Glutamatergic neuron (in vitro differentiated cells): ENCODE measurements around the gene DLD. TPM values are rescaled to one million over a fixed set of nuclear protein-coding genes. Genes with fewer than 3 reads are reported as not detected.
A peak's percentile ranks its signal among the peaks of the same experiment; 100 is the strongest.

Source experiments
- DNase-seq: peaks from one replicate; pipeline ENCODE4 v3.0.0; 2022
- H3K27ac Mint-ChIP-seq: one replicate; pipeline ENCODE4 v1.8.0; 2020; ENCODE audit warnings: mild to moderate bottlenecking, mixed read lengths, inconsistent platforms; ENCODE audit not compliant: unreplicated experiment
- H3K27me3 Mint-ChIP-seq: one replicate; pipeline ENCODE4 v1.8.0; 2020; ENCODE audit warnings: mild to moderate bottlenecking, moderate library complexity, mixed read lengths, inconsistent platforms; ENCODE audit not compliant: unreplicated experiment
- H3K36me3 Mint-ChIP-seq: one replicate; pipeline ENCODE4 v1.8.0; 2020; ENCODE audit warnings: mild to moderate bottlenecking, mixed read lengths, inconsistent platforms; ENCODE audit not compliant: unreplicated experiment
- H3K4me1 Mint-ChIP-seq: one replicate; pipeline ENCODE4 v1.8.0; 2020; ENCODE audit warnings: mild to moderate bottlenecking, low read depth, mixed read lengths, inconsistent platforms; ENCODE audit not compliant: unreplicated experiment
- H3K4me3 Mint-ChIP-seq: one replicate; pipeline ENCODE4 v1.8.0; 2020; ENCODE audit warnings: mild to moderate bottlenecking, mixed read lengths, inconsistent platforms; ENCODE audit not compliant: unreplicated experiment
- H3K9me3 Mint-ChIP-seq: one replicate; pipeline ENCODE4 v1.8.0; 2020; ENCODE audit warnings: mild to moderate bottlenecking, moderate library complexity, mixed read lengths, inconsistent platforms; ENCODE audit not compliant: unreplicated experiment
- CTCF ChIP-seq: fragments of 200-600 bp; sonication (generic); IDR thresholded peaks from one replicate; pipeline ENCODE4 v1.5.0; 2021; ENCODE audit not compliant: partially characterized antibody, unreplicated experiment
- total RNA-seq: library from RNA; stranded (reverse); fragmentation: NEBNext Ultra II Directional; extraction: Animal tissue kit (Norgen Biotek cat#: 25700); gene quantifications from one replicate; pipeline ENCODE4 v1.2.1, GENCODE V29; 2021; ENCODE audit not compliant: unreplicated experiment

DLD gene
- total RNA-seq, 1 donor from 2014 or later = 75.9 TPM

- Mint-ChIP-seq H3K4me3 (no peak overlapping the region), H3K36me3 (no peaks in the 10 kb centered on the region), H3K27me3 (no peaks in the 10 kb centered on the region), H3K4me1 (peaks cover 3% of the 10 kb centered on the region), H3K27ac (no peak overlapping the region), H3K9me3 (no peaks in the 10 kb centered on the region)
- no peak for TF ChIP-seq CTCF
- DNase-seq = no peak
Measured at GRCh38 chr7:107902381-107902780, 11.4 kb downstream of the DLD start.

- Mint-ChIP-seq H3K4me1 (peaks cover 3% of the 10 kb centered on the region), H3K27ac (no peak overlapping the region), H3K27me3 (no peaks in the 10 kb centered on the region), H3K36me3 (peaks cover 5% of the 10 kb centered on the region), H3K9me3 (no peaks in the 10 kb centered on the region), H3K4me3 (no peak overlapping the region)
- no peak for DNase-seq
- no peak for TF ChIP-seq CTCF
Measured at GRCh38 chr7:107907790-107908189, 16.8 kb downstream of the DLD start.

GRCh38 chr7:107909445-107909844 lies 18.5 kb downstream of the DLD start:
- H3K36me3 Mint-ChIP-seq = peaks cover 5% of the 10 kb centered on the region
- peaks cover 10% of the 10 kb centered on the region for H3K4me1 Mint-ChIP-seq
- H3K27ac Mint-ChIP-seq = no peak overlapping the region
- H3K9me3 Mint-ChIP-seq = no peaks in the 10 kb centered on the region
- H3K4me3 Mint-ChIP-seq = no peak overlapping the region
- H3K27me3 Mint-ChIP-seq = no peaks in the 10 kb centered on the region
- no peak for TF ChIP-seq CTCF
- no peak for DNase-seq

GRCh38 chr7:107911981-107912380 lies 21.0 kb downstream of the DLD start:
- no peak for DNase-seq
- peaks cover 5% of the 10 kb centered on the region for H3K36me3 Mint-ChIP-seq
- H3K9me3 Mint-ChIP-seq = no peaks in the 10 kb centered on the region
- H3K4me1 Mint-ChIP-seq = peaks cover 7% of the 10 kb centered on the region
- no peak overlapping the region for H3K27ac Mint-ChIP-seq
- no peak for TF ChIP-seq CTCF
- no peaks in the 10 kb centered on the region for H3K27me3 Mint-ChIP-seq
- no peak overlapping the region for H3K4me3 Mint-ChIP-seq

GRCh38 chr7:107913851-107914250 lies 22.9 kb downstream of the DLD start:
- TF ChIP-seq CTCF = no peak
- Mint-ChIP-seq H3K4me1 (peaks cover 14% of the 10 kb centered on the region), H3K27ac (peak overlapping the region; percentile 77), H3K27me3 (no peaks in the 10 kb centered on the region), H3K9me3 (no peaks in the 10 kb centered on the region), H3K36me3 (peaks cover 5% of the 10 kb centered on the region), H3K4me3 (no peak overlapping the region)
- no peak for DNase-seq
